SH-SY5Y (cell line): Measurements from ENCODE around the gene PIERCE2.

Source experiments
- GATA2 ChIP-seq: IDR thresholded peaks from 2 replicates; pipeline ENCODE4 v1.6.1; 2011; ENCODE audit warnings: mild to moderate bottlenecking, low read depth, low read length
- GATA3 ChIP-seq: IDR thresholded peaks from 2 replicates; pipeline ENCODE4 v1.6.1; 2011; ENCODE audit warnings: low read depth, mild to moderate bottlenecking, low read length, moderate library complexity

- TF ChIP-seq GATA3: no peak
- no peak for TF ChIP-seq GATA2
These were observed 26.9 kb downstream of the PIERCE2 start for GRCh38 chr15:55434989-55435825.
